NCI-H2171 treated with DMSO at 0.1 percent for 48 hours (cell line): Measurements from ENCODE around the gene TLX2.

Experiments used
- DNase-seq: peaks from one replicate; lab custom pipeline; 2025; lab: John Stamatoyannopoulos, UW

The TLX2 gene

GRCh38 chr2:74496997-74497776 is 17.1 kb upstream of the TLX2 start:
- no peak for DNase-seq

- DNase-seq, result no peak
Observed at GRCh38 chr2:74497777-74498499, 16.3 kb upstream of the TLX2 start.

- DNase-seq, result no peak
Observed at GRCh38 chr2:74498500-74499266, 15.6 kb upstream of the TLX2 start.

GRCh38 chr2:74499267-74499939 is 14.8 kb upstream of the TLX2 start, which contains the start of gene LBX2:
Gene LBX2 (minus strand): TSS chr2:74499603. CDS start chr2:74499537, 66 bp downstream.
- DNase-seq, result no peak

GRCh38 chr2:74499940-74500577 is 14.2 kb upstream of the TLX2 start:
- DNase-seq, result no peak

GRCh38 chr2:74500578-74500946 is 13.7 kb upstream of the TLX2 start:
- DNase-seq, result no peak

GRCh38 chr2:74501335-74502071 is 12.7 kb upstream of the TLX2 start:
- DNase-seq, result no peak

- DNase-seq, result no peak
Observed at GRCh38 chr2:74502147-74502719, 12.0 kb upstream of the TLX2 start.

GRCh38 chr2:74502720-74503505 is 11.3 kb upstream of the TLX2 start:
- no peak for DNase-seq

- DNase-seq, result no peak
Observed at GRCh38 chr2:74503506-74504475, 10.5 kb upstream of the TLX2 start.

- no peak for DNase-seq
Observed at GRCh38 chr2:74504591-74504990, 9.7 kb upstream of the TLX2 start.

- no peak for DNase-seq
Observed at GRCh38 chr2:74505448-74506246, 8.6 kb upstream of the TLX2 start.

- peak; percentile 99 for DNase-seq
Observed at GRCh38 chr2:74507145-74507925, 6.9 kb upstream of the TLX2 start, which contains the start of gene PCGF1. Gene PCGF1 (minus strand): TSS chr2:74507695. CDS start chr2:74507668, 27 bp downstream.

- peak; percentile 89 for DNase-seq
Observed at GRCh38 chr2:74507926-74508520, 6.2 kb upstream of the TLX2 start.

- no peak for DNase-seq
Observed at GRCh38 chr2:74510272-74510671, 4.0 kb upstream of the TLX2 start.
